Thoracic aorta (tissue), 2 donors: Measurements from ENCODE around the gene ANXA8. TPM values are rescaled to one million over a fixed set of nuclear protein-coding genes. Genes with fewer than 3 reads are reported as not detected.

Experiments
- ATAC-seq: fragments of 150-250 bp; one replicate; pipeline ENCODE4 v1.8.0; 2017; ENCODE audit warnings: low read depth; ENCODE audit not compliant: insufficient number of reproducible peaks, low FRiP score
- DNase-seq: peaks from one replicate; pipeline ENCODE4 v3.0.0-alpha.2; 2020; ENCODE audit warnings: low spot score
- H3K27ac ChIP-seq, 2 donors: fragments of 200-600 bp; sonication (generic); 1 replicate in 1 of 2; 2 replicates in 1 of 2; pipeline ENCODE4 v1.5.1; 2016; ENCODE audit warnings: mild to moderate bottlenecking in 2 of 2, moderate library complexity in 2 of 2
- H3K27me3 ChIP-seq: fragments of 200-600 bp; sonication (generic); replicated peaks from 2 replicates; pipeline ENCODE4 v1.6.0; 2016; ENCODE audit warnings: mild to moderate bottlenecking; ENCODE audit not compliant: insufficient read depth
- H3K36me3 ChIP-seq: fragments of 200-600 bp; sonication (generic); one replicate; pipeline ENCODE4 v1.5.1; 2016
- H3K4me1 ChIP-seq, 2 donors: fragments of 200-600 bp; sonication (generic); 1 replicate in 1 of 2; 2 replicates in 1 of 2; pipeline versions ENCODE4 v1.5.1 to v1.6.0; 2016; ENCODE audit warnings: low read depth in 2 of 2, mild to moderate bottlenecking in 1 of 2; ENCODE audit not compliant: control insufficient read depth in 1 of 2
- H3K4me3 ChIP-seq: fragments of 200-600 bp; sonication (generic); 2 replicates; pipeline ENCODE4 v1.5.1; 2016; ENCODE audit warnings: mild to moderate bottlenecking
- H3K9me3 ChIP-seq: fragments of 200-600 bp; sonication (generic); 2 replicates; pipeline ENCODE4 v1.5.1; 2016
- CTCF ChIP-seq: fragments of 200-600 bp; sonication (generic); IDR thresholded peaks from one replicate; pipeline ENCODE4 v1.5.1; 2019; ENCODE audit warnings: antibody characterized with exemption
- total RNA-seq, 2 donors: library from RNA; depleted of rRNA; stranded (reverse); fragments of >200 nt; gene quantifications; one replicate each; pipeline versions ENCODE4 v1.1.0 to v1.2.3, GENCODE V29; 2016

Gene ANXA8
- total RNA-seq, 2 donors from 2014 or later, result not detected

GRCh38 chr10:47441938-47442337 is 42.0 kb downstream of the ANXA8 start:
- Histone ChIP-seq H3K4me3 (no peak overlapping the region), H3K36me3 (no peaks in the 10 kb centered on the region), H3K4me1 (no peaks in the 10 kb centered on the region), H3K9me3 (peaks cover 5% of the 10 kb centered on the region), H3K27ac (no peak overlapping the region), H3K27me3 (no peaks in the 10 kb centered on the region)
- DNase-seq (no peak), ATAC-seq (no peak)
- TF ChIP-seq CTCF, result no peak

GRCh38 chr10:47440207-47440606 is 43.7 kb downstream of the ANXA8 start:
- Histone ChIP-seq H3K27me3 (no peaks in the 10 kb centered on the region), H3K36me3 (no peaks in the 10 kb centered on the region), H3K4me1 (no peaks in the 10 kb centered on the region), H3K9me3 (peaks cover under 1% of the 10 kb centered on the region), H3K27ac (no peak overlapping the region), H3K4me3 (no peak overlapping the region)
- no peak for TF ChIP-seq CTCF
- DNase-seq (no peak), ATAC-seq (no peak)

GRCh38 chr10:47438857-47439474 is 44.9 kb downstream of the ANXA8 start:
- no peaks in the 10 kb centered on the region for H3K9me3 ChIP-seq
- ATAC-seq, result no peak
- DNase-seq, result no peak
- H3K36me3 ChIP-seq, result no peaks in the 10 kb centered on the region
- H3K27me3 ChIP-seq, result no peaks in the 10 kb centered on the region
- no peak for TF ChIP-seq CTCF
- H3K4me1 ChIP-seq, result no peaks in the 10 kb centered on the region
- H3K27ac ChIP-seq, result no peak overlapping the region
- no peak overlapping the region for H3K4me3 ChIP-seq

GRCh38 chr10:47435081-47435480 is 48.8 kb downstream of the ANXA8 start:
- ATAC-seq, result no peak
- Histone ChIP-seq H3K27me3 (no peaks in the 10 kb centered on the region), H3K4me3 (no peak overlapping the region), H3K4me1 (no peaks in the 10 kb centered on the region), H3K27ac (no peak overlapping the region), H3K9me3 (no peaks in the 10 kb centered on the region), H3K36me3 (no peaks in the 10 kb centered on the region)
- no peak for DNase-seq
- TF ChIP-seq CTCF, result no peak

- Histone ChIP-seq H3K4me3 (no peak overlapping the region), H3K9me3 (no peaks in the 10 kb centered on the region), H3K27me3 (no peaks in the 10 kb centered on the region), H3K27ac (no peak overlapping the region), H3K36me3 (no peaks in the 10 kb centered on the region), H3K4me1 (no peaks in the 10 kb centered on the region)
- DNase-seq (no peak), ATAC-seq (no peak)
- TF ChIP-seq CTCF, result no peak
Observed at GRCh38 chr10:47425813-47426419, 58.0 kb downstream of the ANXA8 start.
